Measurements from ENCODE around the gene RNF115.
A peak's percentile ranks its signal among the peaks of the same experiment; 100 is the strongest.
"Not testable (repeated sequence)": the region's sequence is repeated elsewhere in the genome, so short reads cannot be mapped to it uniquely, and the experiment has no call there.

RNF115 gene

DNA sequence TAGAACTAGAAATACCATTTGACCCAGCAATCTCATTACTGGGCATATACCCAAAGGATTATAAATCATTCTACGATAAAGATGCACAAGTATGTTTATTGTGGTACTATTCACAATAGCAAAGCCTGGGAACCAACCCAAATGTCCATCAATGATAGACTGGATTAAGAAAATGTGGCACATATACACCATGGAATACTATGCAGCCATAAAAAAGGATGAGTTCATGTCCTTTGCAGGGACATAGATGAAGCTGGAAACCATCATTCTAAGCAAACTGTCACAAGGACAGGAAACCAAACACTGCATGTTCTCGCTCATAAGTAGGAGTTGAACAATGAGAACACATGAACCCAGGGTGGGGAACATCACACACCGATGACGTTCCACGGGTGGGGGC, 97.7 kb downstream of the RNF115 start:
- DNase-seq = not testable (repeated sequence)

GRCh38 chr1:145720878-145721671, 102.8 kb downstream of the RNF115 start:
- peak; percentile 61 for DNase-seq

GRCh38 chr1:145720556-145720877, 103.4 kb downstream of the RNF115 start:
- DNase-seq = no peak

DNA sequence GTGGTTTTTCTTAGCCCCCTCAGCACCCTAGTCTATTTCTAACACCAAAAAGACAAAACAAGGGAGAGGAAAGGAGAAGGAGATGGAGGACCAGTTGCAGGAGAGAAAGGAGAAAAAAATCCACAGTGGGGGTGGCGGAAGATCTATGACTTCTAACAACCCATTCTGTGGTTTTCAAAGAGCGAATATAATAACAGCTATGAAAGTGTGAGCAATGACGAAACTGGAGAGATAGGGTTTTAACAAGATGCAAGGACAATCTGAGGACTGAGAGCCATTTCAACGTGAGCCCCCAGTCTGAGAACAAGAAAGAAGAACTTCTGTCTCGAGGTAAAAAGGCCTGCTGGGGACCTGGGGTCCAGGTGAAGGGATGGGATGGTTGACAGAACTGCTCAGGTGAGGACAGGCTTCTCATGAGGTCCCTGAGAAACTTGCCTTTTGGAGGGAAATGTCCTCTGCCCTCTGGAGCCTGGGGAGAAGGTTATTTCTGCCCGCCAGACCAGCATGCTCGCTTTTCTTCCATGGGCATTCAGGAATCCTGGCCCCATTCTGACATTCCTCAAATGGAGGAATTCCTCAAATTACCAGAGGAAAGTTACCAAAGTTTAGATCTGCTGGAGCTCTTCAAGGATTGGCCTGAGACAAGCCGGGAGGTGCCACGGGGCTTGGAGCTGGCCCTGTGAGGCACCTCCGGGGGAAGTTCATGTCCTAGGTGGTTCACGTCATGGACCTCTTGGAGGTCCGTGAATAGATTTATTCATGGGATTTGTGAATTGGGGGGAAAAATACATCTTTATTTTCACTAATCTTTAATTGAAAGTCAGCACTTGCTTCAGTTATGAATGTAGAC, 104.4 kb downstream of the RNF115 start, which contains the start of gene CD160:
Gene CD160, plus strand, starts transcription at position 270 of the 850 bp plus-strand sequence. CDS start 8,829 bp downstream, outside the sequence.
- DNase-seq = no peak

GRCh38 chr1:145718465-145718864, 105.4 kb downstream of the RNF115 start:
- not testable (repeated sequence) for DNase-seq

DNA sequence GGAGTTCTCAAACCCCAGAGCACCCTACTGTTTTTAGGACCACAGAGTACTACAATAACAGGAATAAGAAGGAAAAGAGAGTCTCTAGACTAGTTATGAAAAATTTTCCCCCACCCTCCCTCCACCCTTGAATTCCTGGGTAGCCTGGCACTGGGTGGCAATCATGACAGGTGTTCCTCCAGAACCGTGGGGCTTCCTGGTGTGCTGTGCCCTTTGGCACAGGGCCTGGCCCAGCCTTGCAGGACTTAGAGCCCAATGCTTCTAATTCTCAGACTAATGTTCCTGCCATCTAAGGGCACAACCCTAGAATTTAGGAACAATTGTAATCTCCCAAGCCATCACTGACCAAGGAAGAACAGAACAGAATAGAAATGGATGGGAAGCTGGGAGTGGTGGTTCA, 106.1 kb downstream of the RNF115 start:
- no peak for DNase-seq

DNA sequence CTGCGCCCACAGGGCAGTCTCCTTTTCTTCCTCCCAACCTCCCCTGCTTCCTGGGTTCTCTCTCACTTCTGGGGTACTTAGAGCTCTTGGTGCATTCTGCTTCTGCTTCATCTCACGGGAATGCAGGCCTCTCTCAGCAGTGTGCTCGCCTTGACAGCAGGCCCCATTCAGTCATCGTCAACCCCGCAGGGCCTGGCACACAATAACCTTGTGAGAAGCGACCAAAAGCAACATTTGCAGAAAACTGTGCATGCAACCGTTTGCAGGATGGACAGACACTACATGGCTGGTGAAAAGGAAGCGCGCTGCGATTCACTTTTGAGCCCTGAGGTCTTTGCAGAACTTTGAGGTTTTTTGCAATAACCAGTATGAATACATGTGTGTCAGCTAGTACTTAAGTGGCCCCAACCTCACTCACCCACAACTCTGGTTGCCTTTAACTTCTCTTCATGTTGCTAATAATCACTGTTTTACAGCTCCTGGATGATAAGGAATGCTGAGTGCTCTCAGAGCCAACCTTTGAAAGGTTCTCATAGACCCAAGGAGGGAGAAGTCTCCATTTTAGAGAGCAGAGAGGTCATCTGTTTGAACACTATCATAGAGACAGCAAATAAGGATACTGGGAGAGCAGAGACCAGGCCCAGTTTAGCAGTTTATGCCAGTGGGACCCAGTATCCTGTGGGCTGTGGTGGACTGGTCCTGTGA, 107.1 kb downstream of the RNF115 start:
- DNase-seq = peak; percentile 48

GRCh38 chr1:145714524-145715111, 109.3 kb downstream of the RNF115 start:
- no peak for DNase-seq

DNA sequence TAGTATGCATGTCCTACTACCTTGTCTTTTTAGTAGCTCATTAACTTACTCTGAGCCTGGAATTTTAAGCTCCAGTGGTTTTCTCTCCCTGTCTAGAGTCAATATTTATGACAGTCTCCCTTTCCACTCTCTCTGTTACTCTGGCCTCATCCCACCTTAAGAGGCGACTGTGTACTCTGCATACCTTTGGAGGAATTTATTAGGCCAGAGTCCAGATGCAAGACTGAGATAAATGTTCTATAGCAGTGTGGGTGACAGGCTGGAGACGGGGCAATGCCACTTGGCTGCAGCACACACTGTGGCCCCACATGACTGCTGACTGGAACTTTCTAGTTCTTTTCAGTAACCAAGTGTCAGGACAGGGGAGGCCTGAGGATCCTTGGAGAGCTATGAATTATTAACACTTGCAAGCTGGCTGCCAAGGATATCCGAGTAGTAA, 112.7 kb downstream of the RNF115 start:
- DNase-seq = no peak

DNA sequence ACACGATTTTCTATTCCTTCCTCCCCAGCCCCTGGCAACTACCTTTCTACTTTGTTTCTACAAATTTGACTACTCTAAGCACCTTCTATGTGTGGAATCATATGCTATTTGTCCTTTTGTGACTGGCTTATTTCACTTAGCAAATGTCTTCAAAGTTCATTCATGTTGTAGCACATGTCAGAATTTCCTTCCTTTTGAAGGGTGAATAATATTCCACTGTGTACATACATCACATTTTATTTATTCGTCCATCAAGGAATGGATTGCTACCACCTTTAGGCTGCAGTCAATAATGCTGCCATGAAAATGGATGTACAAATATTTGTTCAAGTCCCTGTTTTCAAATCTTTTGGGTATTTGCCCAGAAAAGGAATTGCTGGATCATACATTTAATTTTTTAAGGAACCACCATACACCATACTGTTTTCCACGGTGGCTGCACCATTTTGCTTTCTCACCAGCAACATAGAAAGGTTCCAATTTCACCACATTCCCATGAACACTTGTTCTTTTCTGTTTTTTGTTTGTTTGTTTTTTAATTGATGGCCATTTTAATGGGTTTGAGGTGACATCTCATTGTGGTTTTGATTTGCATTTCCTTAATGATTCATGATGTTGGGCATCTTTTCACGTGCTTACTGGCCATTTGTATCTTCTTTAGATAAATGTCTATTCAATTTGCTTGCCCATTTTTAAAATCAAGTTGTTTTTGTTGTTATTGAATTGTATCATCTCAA, 113.4 kb downstream of the RNF115 start:
- no peak for DNase-seq

GRCh38 chr1:145708063-145708462, 115.8 kb downstream of the RNF115 start:
- DNase-seq = no peak

GRCh38 chr1:145707183-145707867, 116.6 kb downstream of the RNF115 start, which contains the start of gene PDZK1:
Gene PDZK1, minus strand, starts transcription at chr1:145707368. Its CDS starts 19,347 bp downstream, at chr1:145688021.
- DNase-seq = no peak

DNA sequence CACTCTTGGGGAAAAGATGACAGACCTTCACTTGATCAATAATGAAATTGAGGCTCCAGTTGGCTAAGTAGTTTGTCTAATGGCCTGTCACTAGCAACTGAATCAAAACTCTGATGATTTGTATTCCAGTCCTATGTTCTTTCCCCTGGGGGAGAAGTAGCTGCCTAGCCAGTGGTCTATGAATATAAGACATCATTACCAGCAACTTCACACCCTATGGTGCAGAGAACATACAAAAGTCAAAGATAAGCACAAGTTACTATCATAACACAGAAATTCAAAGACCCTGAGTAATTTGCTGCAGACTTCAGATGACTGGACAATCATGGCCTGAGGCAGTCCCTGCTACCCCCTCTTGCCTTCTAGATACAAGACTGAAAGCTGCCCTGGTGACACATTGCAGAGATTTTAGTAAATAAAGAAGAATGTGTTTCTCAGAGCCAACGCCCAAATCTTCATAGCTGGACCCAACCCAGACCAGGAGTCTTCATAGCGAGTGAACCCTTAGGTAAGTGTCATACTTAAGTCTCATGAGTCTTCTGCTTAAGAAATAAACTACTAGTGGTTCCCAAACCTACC, 117.7 kb downstream of the RNF115 start:
- DNase-seq = no peak

DNA sequence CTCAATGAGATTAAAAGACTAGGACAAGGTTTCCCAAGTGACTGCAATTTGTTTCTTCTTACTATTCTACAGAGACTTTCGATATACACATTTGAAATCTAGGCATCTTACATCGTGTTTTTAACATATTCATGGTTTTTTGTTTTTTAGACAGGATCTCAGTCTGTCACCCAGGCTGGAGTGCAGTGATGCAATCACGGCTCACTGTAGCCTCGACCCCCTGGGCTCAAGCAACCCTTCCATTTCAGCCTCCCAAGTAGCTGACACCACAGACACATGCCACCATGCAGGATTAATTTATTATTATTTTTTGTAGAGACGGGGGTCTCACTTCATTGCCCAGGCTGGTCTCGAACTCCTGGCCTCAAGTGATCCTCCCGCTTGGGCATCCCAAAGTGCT, 118.3 kb downstream of the RNF115 start:
- DNase-seq = no peak

DNA sequence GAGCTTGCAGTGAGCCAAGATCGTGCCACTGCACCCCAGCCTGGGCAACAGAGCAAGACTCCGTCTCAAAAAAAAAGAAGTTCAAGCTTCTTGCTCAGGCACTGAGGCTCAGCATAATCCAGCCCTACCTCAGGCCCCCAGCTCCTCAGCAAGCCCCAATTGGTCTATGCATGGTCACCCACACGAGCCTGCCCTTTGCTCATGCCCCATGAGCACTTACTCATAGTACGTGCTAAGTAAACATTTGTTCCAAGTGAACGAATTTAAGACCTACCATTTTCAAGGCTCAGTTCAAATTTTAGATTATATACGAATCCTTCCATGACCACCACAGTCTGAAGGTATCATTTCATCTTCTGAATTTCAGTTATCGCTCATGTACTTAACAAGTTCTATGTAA, 121.1 kb downstream of the RNF115 start:
- DNase-seq = no peak

GRCh38 chr1:145702052-145702451, 121.8 kb downstream of the RNF115 start:
- DNase-seq = no peak

DNA sequence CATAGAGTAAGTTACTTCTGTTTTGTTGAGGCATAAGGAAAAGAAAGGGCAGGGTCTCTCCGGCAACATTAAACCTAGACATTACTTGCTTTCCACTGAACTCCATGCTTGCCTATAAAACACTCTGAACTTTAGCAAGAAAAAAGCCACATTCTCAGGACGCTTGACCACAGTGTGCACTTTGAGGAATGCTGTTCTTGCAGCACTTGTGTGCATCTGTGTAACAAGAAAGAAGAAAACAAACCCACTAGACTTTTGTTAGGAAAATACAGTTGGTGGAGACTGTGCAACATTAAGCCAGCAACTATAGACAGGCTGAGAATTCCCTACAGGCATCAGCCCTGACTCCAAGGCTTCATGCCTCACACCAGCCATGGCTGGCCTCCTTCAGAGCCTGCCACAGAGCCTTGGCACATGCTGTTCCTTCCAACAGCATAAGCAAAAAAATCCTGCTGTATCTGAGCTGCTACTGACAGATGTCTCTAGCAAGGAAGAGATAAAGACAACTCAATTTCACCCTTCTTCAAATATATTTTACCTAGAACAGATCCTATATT, 122.5 kb downstream of the RNF115 start:
- no peak for DNase-seq

DNA sequence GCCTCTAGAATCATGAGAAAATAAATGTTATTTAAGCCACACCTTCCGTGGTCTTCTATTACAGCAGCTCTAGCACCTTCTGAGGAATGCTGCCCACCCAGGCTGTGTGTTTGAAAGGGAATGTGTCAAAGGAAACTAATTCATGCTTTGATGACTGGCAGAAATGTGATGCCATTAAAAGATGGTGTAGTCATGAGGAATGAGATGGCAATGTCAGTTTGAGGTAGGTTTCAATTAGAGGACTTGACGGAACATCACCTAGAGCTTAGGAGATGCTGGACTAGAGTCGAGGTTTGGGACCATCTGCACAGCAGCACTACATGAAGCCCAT, 127.3 kb downstream of the RNF115 start:
- no peak for DNase-seq

- no peak for DNase-seq
Measured at GRCh38 chr1:145695821-145696629, 127.9 kb downstream of the RNF115 start.

Measured in NK-92 treated with Interleukin-12 subunit alpha and Interleukin-12 subunit beta, amount 100 ng/mL, for 24 hours (cell line).